Neural cell (in vitro differentiated cells): ENCODE data around the gene IL25. TPM values are rescaled to one million over a fixed set of nuclear protein-coding genes. Genes with fewer than 3 reads are reported as not detected.

Experiments used
- H2AFZ ChIP-seq: fragments of 200-600, 300-800 bp; sonication (generic), shearing (Covaris generic); 2 replicates; pipeline ENCODE4 v1.6.0; 2014; ENCODE audit warnings: low read depth, mild to moderate bottlenecking, antibody characterized with exemption, low read length, moderate library complexity
- H3F3A ChIP-seq: fragments of 200-600 bp; shearing (Covaris generic); 2 replicates; pipeline ENCODE4 v1.6.1; 2016; ENCODE audit warnings: mild to moderate bottlenecking, moderate library complexity, mixed read lengths, antibody characterized with exemption, low read length; ENCODE audit not compliant: insufficient read depth, poor library complexity, severe bottlenecking
- H3K27ac ChIP-seq: fragments of 200-600, 300-800 bp; sonication (generic), shearing (Covaris generic); 2 replicates; pipeline ENCODE4 v1.5.1; 2014; ENCODE audit warnings: mild to moderate bottlenecking, low read length, moderate library complexity
- H3K27me3 ChIP-seq: fragments of 300-800, 200-600 bp; sonication (generic), shearing (Covaris generic); 2 replicates; pipeline ENCODE4 v1.6.0; 2014; ENCODE audit warnings: mild to moderate bottlenecking, low read depth, low read length, moderate library complexity; ENCODE audit not compliant: insufficient read depth
- H3K36me3 ChIP-seq: fragments of 300-800, 200-600 bp; sonication (generic), shearing (Covaris generic); 2 replicates; pipeline ENCODE4 v1.5.1; 2014; ENCODE audit warnings: mild to moderate bottlenecking, antibody characterized with exemption, low read length, moderate library complexity; ENCODE audit not compliant: insufficient read depth
- H3K4me2 ChIP-seq: fragments of 300-800, 200-600 bp; sonication (generic), shearing (Covaris generic); 2 replicates; pipeline ENCODE4 v1.6.0; 2014; ENCODE audit warnings: mild to moderate bottlenecking, low read length
- H3K4me3 ChIP-seq: fragments of 300-800, 200-600 bp; sonication (generic), shearing (Covaris generic); 2 replicates; pipeline ENCODE4 v1.5.1; 2014; ENCODE audit warnings: mild to moderate bottlenecking, low read length, moderate library complexity
- H3K79me2 ChIP-seq: fragments of 200-600 bp; shearing (Covaris generic); replicated peaks from 2 replicates; pipeline ENCODE4 v1.6.0; 2014; ENCODE audit warnings: mild to moderate bottlenecking, low read length, moderate library complexity; ENCODE audit not compliant: insufficient read depth
- H3K9ac ChIP-seq: fragments of 300-800, 200-600 bp; sonication (generic), shearing (Covaris generic); 2 replicates; pipeline ENCODE4 v1.6.1; 2016; ENCODE audit warnings: mild to moderate bottlenecking, low read length, mixed read lengths
- H3K9me2 ChIP-seq: fragments of 200-600 bp; shearing (Covaris generic); 2 replicates; pipeline ENCODE4 v1.6.1; 2016; ENCODE audit warnings: mild to moderate bottlenecking, low read length, mixed read lengths; ENCODE audit not compliant: insufficient read depth
- H3K9me3 ChIP-seq: fragments of 200-600, 300-800 bp; sonication (generic), shearing (Covaris generic); 2 replicates; pipeline ENCODE4 v1.6.1; 2016; ENCODE audit warnings: mild to moderate bottlenecking, mixed run types, low read length, moderate library complexity, mixed read lengths
- H4K20me1 ChIP-seq: fragments of 200-600 bp; shearing (Covaris generic); 2 replicates; pipeline ENCODE4 v1.6.1; 2016; ENCODE audit warnings: mild to moderate bottlenecking, mixed run types; ENCODE audit not compliant: insufficient read depth
- MXI1 ChIP-seq: fragments of 450-650 bp; conservative IDR thresholded peaks from 2 replicates; pipeline ENCODE4 v1.6.1; 2014; ENCODE audit warnings: antibody characterized with exemption, mild to moderate bottlenecking; ENCODE audit not compliant: poor library complexity, severe bottlenecking
- SMC3 ChIP-seq: fragments of 450-650 bp; conservative IDR thresholded peaks from 2 replicates; pipeline ENCODE4 v1.6.1; 2014; ENCODE audit warnings: antibody characterized with exemption, mild to moderate bottlenecking, moderate library complexity; ENCODE audit not compliant: poor library complexity
- TAF1 ChIP-seq: IDR thresholded peaks from 2 replicates; pipeline ENCODE4 v1.6.1; 2012; ENCODE audit warnings: low read depth
- polyA plus RNA-seq: library from polyadenylated mRNA; depleted of rRNA; stranded (reverse); fragments of >200 nt; gene quantifications from 2 replicates; pipeline ENCODE4 v1.2.3, GENCODE V29; 2014
- TF ChIP-seq, protein P1 (sequence below): IDR thresholded peaks from 2 replicates; pipeline ENCODE4 v1.6.1; 2012; ENCODE audit warnings: borderline replicate concordance
- TF ChIP-seq, protein P2 (sequence below): fragments of 450-650 bp; IDR thresholded peaks from 2 replicates; pipeline ENCODE4 v1.5.1; 2014; ENCODE audit warnings: antibody characterized with exemption, mild to moderate bottlenecking, moderate library complexity; ENCODE audit not compliant: poor library complexity, severe bottlenecking

IL25 gene
- polyA plus RNA-seq, 1 donor from 2014 or later = not detected

DNA sequence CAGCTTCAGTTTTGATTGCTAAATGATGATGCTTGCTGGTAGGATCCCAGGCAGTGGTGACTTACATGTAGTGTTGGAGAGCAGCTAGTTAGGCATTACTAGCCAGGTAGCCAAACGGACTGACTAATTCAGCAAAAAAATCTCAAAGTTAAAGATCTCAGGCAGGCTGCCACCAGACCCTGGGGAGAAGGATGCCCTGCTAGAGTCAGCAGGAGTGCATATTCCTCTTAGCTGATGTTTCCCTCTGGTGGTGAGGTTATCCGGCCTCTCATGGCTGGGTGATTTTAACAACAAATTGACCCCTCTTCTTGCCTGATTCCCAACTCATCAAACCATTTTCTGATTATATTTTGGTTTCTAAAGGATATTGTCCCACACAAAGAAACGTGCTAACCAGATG, 10.4 kb upstream of the IL25 start:
- H3K9me2 ChIP-seq = no peaks in the 10 kb centered on the region
- no peaks in the 10 kb centered on the region for H3F3A ChIP-seq
- TF ChIP-seq, protein P1, sequence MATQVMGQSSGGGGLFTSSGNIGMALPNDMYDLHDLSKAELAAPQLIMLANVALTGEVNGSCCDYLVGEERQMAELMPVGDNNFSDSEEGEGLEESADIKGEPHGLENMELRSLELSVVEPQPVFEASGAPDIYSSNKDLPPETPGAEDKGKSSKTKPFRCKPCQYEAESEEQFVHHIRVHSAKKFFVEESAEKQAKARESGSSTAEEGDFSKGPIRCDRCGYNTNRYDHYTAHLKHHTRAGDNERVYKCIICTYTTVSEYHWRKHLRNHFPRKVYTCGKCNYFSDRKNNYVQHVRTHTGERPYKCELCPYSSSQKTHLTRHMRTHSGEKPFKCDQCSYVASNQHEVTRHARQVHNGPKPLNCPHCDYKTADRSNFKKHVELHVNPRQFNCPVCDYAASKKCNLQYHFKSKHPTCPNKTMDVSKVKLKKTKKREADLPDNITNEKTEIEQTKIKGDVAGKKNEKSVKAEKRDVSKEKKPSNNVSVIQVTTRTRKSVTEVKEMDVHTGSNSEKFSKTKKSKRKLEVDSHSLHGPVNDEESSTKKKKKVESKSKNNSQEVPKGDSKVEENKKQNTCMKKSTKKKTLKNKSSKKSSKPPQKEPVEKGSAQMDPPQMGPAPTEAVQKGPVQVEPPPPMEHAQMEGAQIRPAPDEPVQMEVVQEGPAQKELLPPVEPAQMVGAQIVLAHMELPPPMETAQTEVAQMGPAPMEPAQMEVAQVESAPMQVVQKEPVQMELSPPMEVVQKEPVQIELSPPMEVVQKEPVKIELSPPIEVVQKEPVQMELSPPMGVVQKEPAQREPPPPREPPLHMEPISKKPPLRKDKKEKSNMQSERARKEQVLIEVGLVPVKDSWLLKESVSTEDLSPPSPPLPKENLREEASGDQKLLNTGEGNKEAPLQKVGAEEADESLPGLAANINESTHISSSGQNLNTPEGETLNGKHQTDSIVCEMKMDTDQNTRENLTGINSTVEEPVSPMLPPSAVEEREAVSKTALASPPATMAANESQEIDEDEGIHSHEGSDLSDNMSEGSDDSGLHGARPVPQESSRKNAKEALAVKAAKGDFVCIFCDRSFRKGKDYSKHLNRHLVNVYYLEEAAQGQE = no peak
- TF ChIP-seq SMC3 = peak; percentile 38
- TF ChIP-seq, protein P2, sequence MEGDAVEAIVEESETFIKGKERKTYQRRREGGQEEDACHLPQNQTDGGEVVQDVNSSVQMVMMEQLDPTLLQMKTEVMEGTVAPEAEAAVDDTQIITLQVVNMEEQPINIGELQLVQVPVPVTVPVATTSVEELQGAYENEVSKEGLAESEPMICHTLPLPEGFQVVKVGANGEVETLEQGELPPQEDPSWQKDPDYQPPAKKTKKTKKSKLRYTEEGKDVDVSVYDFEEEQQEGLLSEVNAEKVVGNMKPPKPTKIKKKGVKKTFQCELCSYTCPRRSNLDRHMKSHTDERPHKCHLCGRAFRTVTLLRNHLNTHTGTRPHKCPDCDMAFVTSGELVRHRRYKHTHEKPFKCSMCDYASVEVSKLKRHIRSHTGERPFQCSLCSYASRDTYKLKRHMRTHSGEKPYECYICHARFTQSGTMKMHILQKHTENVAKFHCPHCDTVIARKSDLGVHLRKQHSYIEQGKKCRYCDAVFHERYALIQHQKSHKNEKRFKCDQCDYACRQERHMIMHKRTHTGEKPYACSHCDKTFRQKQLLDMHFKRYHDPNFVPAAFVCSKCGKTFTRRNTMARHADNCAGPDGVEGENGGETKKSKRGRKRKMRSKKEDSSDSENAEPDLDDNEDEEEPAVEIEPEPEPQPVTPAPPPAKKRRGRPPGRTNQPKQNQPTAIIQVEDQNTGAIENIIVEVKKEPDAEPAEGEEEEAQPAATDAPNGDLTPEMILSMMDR = peak; percentile 52
- no peaks in the 10 kb centered on the region for H3K36me3 ChIP-seq
- no peaks in the 10 kb centered on the region for H3K9me3 ChIP-seq
- H4K20me1 ChIP-seq = no peaks in the 10 kb centered on the region
- peaks cover 25% of the 10 kb centered on the region for H3K79me2 ChIP-seq
- no peak overlapping the region for H2AFZ ChIP-seq
- H3K9ac ChIP-seq = no peak overlapping the region
- H3K27ac ChIP-seq = no peak overlapping the region
- peaks cover 12% of the 10 kb centered on the region for H3K27me3 ChIP-seq
- H3K4me2 ChIP-seq = no peak overlapping the region
- H3K4me3 ChIP-seq = no peak overlapping the region

DNA sequence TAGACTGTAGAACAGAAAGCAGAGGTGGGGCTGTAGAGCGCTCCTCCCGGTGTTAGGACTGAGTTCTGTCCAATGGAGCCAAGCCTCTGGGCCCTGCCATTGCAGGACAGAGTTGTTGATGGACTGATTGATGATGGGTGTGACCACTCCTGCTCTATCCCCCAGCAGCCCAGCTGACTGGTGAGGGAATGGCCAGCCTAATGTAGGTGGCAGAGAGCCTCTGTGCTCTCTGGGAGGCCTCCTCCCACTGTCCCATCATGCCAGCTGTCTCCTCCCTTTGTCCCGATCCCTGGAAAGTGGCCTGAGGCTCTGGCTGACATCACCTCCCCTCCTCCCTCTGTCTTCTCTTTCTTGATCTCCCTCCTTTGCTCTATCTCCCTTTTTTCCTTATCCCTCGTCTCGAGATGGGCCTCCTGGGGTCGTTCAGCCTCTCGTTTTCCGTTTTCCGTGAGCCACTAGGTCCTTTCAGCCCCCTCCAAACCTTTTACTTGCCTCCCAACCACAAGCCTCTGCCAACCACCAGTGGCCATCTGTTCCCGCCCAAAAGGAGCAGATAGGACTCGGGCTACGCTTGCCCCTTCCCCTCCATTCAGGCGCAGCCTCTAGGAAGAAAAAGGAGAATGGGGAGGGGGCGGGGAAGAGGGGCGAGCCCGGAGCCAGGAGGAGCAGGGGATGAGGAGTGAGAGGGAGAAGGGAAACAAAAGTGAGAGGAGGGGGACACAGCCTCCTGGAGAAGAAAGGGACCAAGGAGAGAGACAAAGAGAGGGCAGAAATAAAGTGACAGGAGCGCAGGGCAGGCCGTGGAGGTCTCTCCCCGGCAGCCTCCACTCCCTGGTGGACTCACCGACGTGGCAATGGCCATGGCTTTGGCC, 8.2 kb upstream of the IL25 start:
- Histone ChIP-seq H3K9me3 (no peaks in the 10 kb centered on the region), H3K27ac (peak overlapping the region; percentile 13), H3K4me3 (no peak overlapping the region), H3K9me2 (no peaks in the 10 kb centered on the region), H3K27me3 (peaks cover 12% of the 10 kb centered on the region), H3K79me2 (peaks cover 25% of the 10 kb centered on the region), H3F3A (no peaks in the 10 kb centered on the region), H2AFZ (peak overlapping the region; percentile 35), H3K9ac (peak overlapping the region; percentile 39), H3K36me3 (no peaks in the 10 kb centered on the region), H4K20me1 (no peaks in the 10 kb centered on the region), H3K4me2 (no peak overlapping the region)
- TF ChIP-seq, protein P2 = no peak
- TF ChIP-seq SMC3 (no peak), MXI1 (no peak), TAF1 (no peak)
